NCI-H1048 (cell line): ENCODE measurements around the gene LRP1-AS.
A peak's percentile ranks its signal among the peaks of the same experiment; 100 is the strongest.

Source experiments
- DNase-seq: peaks from one replicate; lab custom pipeline; 2025; lab: John Stamatoyannopoulos, UW

Gene LRP1-AS

GRCh38 chr12:57146961-57147944 is at the start of gene LRP1-AS:
Gene LRP1-AS, minus strand, starts transcription at chr12:57147619.
- DNase-seq = no peak

- DNase-seq = no peak
Observed at GRCh38 chr12:57196956-57197355, 49.5 kb upstream of the LRP1-AS start.

GRCh38 chr12:57196439-57196838 is 49.0 kb upstream of the LRP1-AS start:
- DNase-seq = no peak

GRCh38 chr12:57195611-57196371 is 48.4 kb upstream of the LRP1-AS start:
- no peak for DNase-seq

- DNase-seq = no peak
Observed at GRCh38 chr12:57195186-57195585, 47.8 kb upstream of the LRP1-AS start.

GRCh38 chr12:57194253-57194652 is 46.8 kb upstream of the LRP1-AS start:
- no peak for DNase-seq

- DNase-seq = no peak
Observed at GRCh38 chr12:57193706-57194245, 46.4 kb upstream of the LRP1-AS start.

- DNase-seq = no peak
Observed at GRCh38 chr12:57192920-57193319, 45.5 kb upstream of the LRP1-AS start.

GRCh38 chr12:57191410-57191809 is 44.0 kb upstream of the LRP1-AS start:
- DNase-seq = no peak

GRCh38 chr12:57190821-57191220 is 43.4 kb upstream of the LRP1-AS start:
- DNase-seq = no peak

- no peak for DNase-seq
Observed at GRCh38 chr12:57190037-57190436, 42.6 kb upstream of the LRP1-AS start.

- no peak for DNase-seq
Observed at GRCh38 chr12:57188090-57188425, 40.6 kb upstream of the LRP1-AS start.

- no peak for DNase-seq
Observed at GRCh38 chr12:57187222-57188089, 40.0 kb upstream of the LRP1-AS start.

GRCh38 chr12:57185906-57186508 is 38.6 kb upstream of the LRP1-AS start:
- no peak for DNase-seq

GRCh38 chr12:57185403-57185802 is 38.0 kb upstream of the LRP1-AS start:
- DNase-seq = no peak

GRCh38 chr12:57183939-57184725 is 36.7 kb upstream of the LRP1-AS start:
- DNase-seq = no peak

- peak; percentile 32 for DNase-seq
Observed at GRCh38 chr12:57182918-57183575, 35.6 kb upstream of the LRP1-AS start.

GRCh38 chr12:57181561-57182155 is 34.2 kb upstream of the LRP1-AS start:
- no peak for DNase-seq

GRCh38 chr12:57181072-57181471 is 33.7 kb upstream of the LRP1-AS start:
- no peak for DNase-seq
